Activated naive CD8-positive, alpha-beta T cell treated with anti-CD3 and anti-CD28 coated beads, Interleukin-2, amount 50 U/mL, for 24 hours (primary cell): ENCODE data around the gene CCT6B.
"Not testable (repeated sequence)": the region's sequence is repeated elsewhere in the genome, so short reads cannot be mapped to it uniquely, and the experiment has no call there.

Experiments used
- ATAC-seq: fragments of 150-1000 bp; cut with Tn5 transposase; one replicate; pipeline ENCODE4 v1.10.0; 2021
- DNase-seq: peaks from one replicate; pipeline ENCODE4 v3.0.0; 2021
- H3K27ac Mint-ChIP-seq: one replicate; pipeline ENCODE4 v1.8.0; 2021; ENCODE audit warnings: mild to moderate bottlenecking, mixed read lengths
- H3K27me3 Mint-ChIP-seq: one replicate; pipeline ENCODE4 v1.8.0; 2021; ENCODE audit warnings: mixed read lengths
- H3K36me3 Mint-ChIP-seq: one replicate; pipeline ENCODE4 v1.8.0; 2021; ENCODE audit warnings: low read depth, mixed read lengths
- H3K4me1 Mint-ChIP-seq: one replicate; pipeline ENCODE4 v1.8.0; 2021; ENCODE audit warnings: mixed read lengths
- H3K4me3 Mint-ChIP-seq: one replicate; pipeline ENCODE4 v1.8.0; 2021; ENCODE audit warnings: mild to moderate bottlenecking, moderate library complexity, mixed read lengths
- H3K9me3 Mint-ChIP-seq: one replicate; pipeline ENCODE4 v1.8.0; 2021; ENCODE audit warnings: mixed read lengths

Gene CCT6B

GRCh38 chr17:34961093-34961911 is at the start of gene CCT6B, which contains the start of gene ZNF830:
CCT6B (minus strand) TSS chr17:34961460; CDS start chr17:34961393, 67 bp downstream.
ZNF830 (plus strand) TSS chr17:34961540; CDS start chr17:34961567, 27 bp downstream.
- peak within 1 kb of the TSS; percentile 98 for H3K4me3 Mint-ChIP-seq
- ATAC-seq: peak; percentile 93
- peaks cover 6% of the 10 kb centered on the region for H3K27me3 Mint-ChIP-seq
- no peaks in the 10 kb centered on the region for H3K9me3 Mint-ChIP-seq
- DNase-seq: peak; percentile 87
- H3K4me1 Mint-ChIP-seq: peaks cover 36% of the 10 kb centered on the region
- H3K36me3 Mint-ChIP-seq: peaks cover 25% of the 10 kb centered on the region
- peak within 1 kb of the TSS; percentile 100 for H3K27ac Mint-ChIP-seq

GRCh38 chr17:35010093-35010492 is 48.8 kb upstream of the CCT6B start:
- Mint-ChIP-seq H3K27ac (no peak overlapping the region), H3K9me3 (no peaks in the 10 kb centered on the region), H3K4me3 (no peak overlapping the region), H3K4me1 (no peaks in the 10 kb centered on the region), H3K36me3 (peaks cover 21% of the 10 kb centered on the region), H3K27me3 (no peaks in the 10 kb centered on the region)
- no peak for DNase-seq
- ATAC-seq: no peak

- no peaks in the 10 kb centered on the region for H3K27me3 Mint-ChIP-seq
- H3K9me3 Mint-ChIP-seq: no peaks in the 10 kb centered on the region
- no peak overlapping the region for H3K4me3 Mint-ChIP-seq
- no peaks in the 10 kb centered on the region for H3K4me1 Mint-ChIP-seq
- peaks cover 25% of the 10 kb centered on the region for H3K36me3 Mint-ChIP-seq
- H3K27ac Mint-ChIP-seq: peak overlapping the region; percentile 47
- ATAC-seq: no peak
- no peak for DNase-seq
These were observed 45.7 kb upstream of the CCT6B start for GRCh38 chr17:35006961-35007360.

- peaks cover 28% of the 10 kb centered on the region for H3K36me3 Mint-ChIP-seq
- no peak overlapping the region for H3K4me3 Mint-ChIP-seq
These were observed 45.1 kb upstream of the CCT6B start for GRCh38 chr17:35006345-35006744.

GRCh38 chr17:35003778-35004177 is 42.5 kb upstream of the CCT6B start:
- peaks cover 33% of the 10 kb centered on the region for H3K36me3 Mint-ChIP-seq
- H3K9me3 Mint-ChIP-seq: no peaks in the 10 kb centered on the region
- no peaks in the 10 kb centered on the region for H3K27me3 Mint-ChIP-seq
- no peak for DNase-seq
- no peak for ATAC-seq
- no peaks in the 10 kb centered on the region for H3K4me1 Mint-ChIP-seq
- H3K4me3 Mint-ChIP-seq: no peak overlapping the region
- H3K27ac Mint-ChIP-seq: no peak overlapping the region

More at GRCh38 chr17:35006345-35006744, 45.1 kb upstream of the CCT6B start:
- Mint-ChIP-seq H3K27me3 (no peaks in the 10 kb centered on the region), H3K4me1 (no peaks in the 10 kb centered on the region), H3K9me3 (no peaks in the 10 kb centered on the region), H3K27ac (no peak overlapping the region)
- ATAC-seq (no peak), DNase-seq (no peak)

- Mint-ChIP-seq H3K4me1 (peaks cover 3% of the 10 kb centered on the region), H3K36me3 (peaks cover 32% of the 10 kb centered on the region), H3K27ac (no peak overlapping the region), H3K27me3 (no peaks in the 10 kb centered on the region), H3K9me3 (no peaks in the 10 kb centered on the region), H3K4me3 (no peak overlapping the region)
- no peak for ATAC-seq
- DNase-seq: no peak
These were observed 41.8 kb upstream of the CCT6B start for GRCh38 chr17:35002876-35003551.

GRCh38 chr17:35001549-35001948 is 40.3 kb upstream of the CCT6B start:
- ATAC-seq: no peak
- Mint-ChIP-seq H3K4me1 (peaks cover 3% of the 10 kb centered on the region), H3K4me3 (no peak overlapping the region), H3K36me3 (peaks cover 25% of the 10 kb centered on the region), H3K27ac (no peak overlapping the region), H3K27me3 (no peaks in the 10 kb centered on the region), H3K9me3 (no peaks in the 10 kb centered on the region)
- no peak for DNase-seq

- H3K27me3 Mint-ChIP-seq, ATAC-seq, H3K27ac Mint-ChIP-seq, H3K9me3 Mint-ChIP-seq, H3K4me3 Mint-ChIP-seq, DNase-seq, H3K4me1 Mint-ChIP-seq: not testable (repeated sequence)
- H3K36me3 Mint-ChIP-seq: peaks cover 29% of the 10 kb centered on the region
These were observed 39.7 kb upstream of the CCT6B start for GRCh38 chr17:35000965-35001364.

- no peak overlapping the region for H3K4me3 Mint-ChIP-seq
- peaks cover 37% of the 10 kb centered on the region for H3K36me3 Mint-ChIP-seq
- H3K4me1 Mint-ChIP-seq: peaks cover 3% of the 10 kb centered on the region
- no peaks in the 10 kb centered on the region for H3K9me3 Mint-ChIP-seq
- DNase-seq: no peak
- no peak for ATAC-seq
- H3K27ac Mint-ChIP-seq: no peak overlapping the region
- no peaks in the 10 kb centered on the region for H3K27me3 Mint-ChIP-seq
These were observed 38.2 kb upstream of the CCT6B start for GRCh38 chr17:34999456-34999855.

- H3K9me3 Mint-ChIP-seq: no peaks in the 10 kb centered on the region
- H3K4me3 Mint-ChIP-seq: no peak overlapping the region
- no peaks in the 10 kb centered on the region for H3K27me3 Mint-ChIP-seq
- H3K27ac Mint-ChIP-seq: no peak overlapping the region
- H3K4me1 Mint-ChIP-seq: peaks cover 3% of the 10 kb centered on the region
- DNase-seq: peak; percentile 72
- H3K36me3 Mint-ChIP-seq: peaks cover 44% of the 10 kb centered on the region
- peak; percentile 85 for ATAC-seq
These were observed 36.9 kb upstream of the CCT6B start for GRCh38 chr17:34998205-34998604.

- peaks cover 5% of the 10 kb centered on the region for H3K4me1 Mint-ChIP-seq
- no peaks in the 10 kb centered on the region for H3K9me3 Mint-ChIP-seq
- peaks cover 44% of the 10 kb centered on the region for H3K36me3 Mint-ChIP-seq
- ATAC-seq: no peak
- H3K27me3 Mint-ChIP-seq: no peaks in the 10 kb centered on the region
- DNase-seq: no peak
- no peak overlapping the region for H3K4me3 Mint-ChIP-seq
- H3K27ac Mint-ChIP-seq: no peak overlapping the region
These were observed 36.1 kb upstream of the CCT6B start for GRCh38 chr17:34997355-34997862.

GRCh38 chr17:34996422-34997285 is 35.4 kb upstream of the CCT6B start:
- H3K9me3 Mint-ChIP-seq: no peaks in the 10 kb centered on the region
- DNase-seq (no peak), ATAC-seq (no peak)
- H3K27me3 Mint-ChIP-seq: no peaks in the 10 kb centered on the region
- H3K4me1 Mint-ChIP-seq: peaks cover 5% of the 10 kb centered on the region
- no peak overlapping the region for H3K27ac Mint-ChIP-seq
- H3K4me3 Mint-ChIP-seq: no peak overlapping the region
- peaks cover 39% of the 10 kb centered on the region for H3K36me3 Mint-ChIP-seq

GRCh38 chr17:34993031-34993430 is 31.8 kb upstream of the CCT6B start:
- H3K27me3 Mint-ChIP-seq: no peaks in the 10 kb centered on the region
- no peaks in the 10 kb centered on the region for H3K9me3 Mint-ChIP-seq
- no peak overlapping the region for H3K27ac Mint-ChIP-seq
- ATAC-seq (no peak), DNase-seq (no peak)
- peaks cover 36% of the 10 kb centered on the region for H3K36me3 Mint-ChIP-seq
- H3K4me1 Mint-ChIP-seq: peaks cover 2% of the 10 kb centered on the region
- no peak overlapping the region for H3K4me3 Mint-ChIP-seq

GRCh38 chr17:34991606-34992005 is 30.3 kb upstream of the CCT6B start:
- ATAC-seq: no peak
- no peak for DNase-seq
- Mint-ChIP-seq H3K36me3 (peaks cover 40% of the 10 kb centered on the region), H3K27ac (no peak overlapping the region), H3K9me3 (no peaks in the 10 kb centered on the region), H3K4me3 (no peak overlapping the region), H3K27me3 (no peaks in the 10 kb centered on the region), H3K4me1 (peaks cover 2% of the 10 kb centered on the region)
